Measurements from ENCODE around the gene OSBPL5. TPM values are rescaled to one million over a fixed set of nuclear protein-coding genes. Genes with fewer than 3 reads are reported as not detected.
A peak's percentile ranks its signal among the peaks of the same experiment; 100 is the strongest.

OSBPL5 gene
- total RNA-seq, 4 donors from 2014 or later: 39.9 to 94.0 (median 66.4) TPM

DNA sequence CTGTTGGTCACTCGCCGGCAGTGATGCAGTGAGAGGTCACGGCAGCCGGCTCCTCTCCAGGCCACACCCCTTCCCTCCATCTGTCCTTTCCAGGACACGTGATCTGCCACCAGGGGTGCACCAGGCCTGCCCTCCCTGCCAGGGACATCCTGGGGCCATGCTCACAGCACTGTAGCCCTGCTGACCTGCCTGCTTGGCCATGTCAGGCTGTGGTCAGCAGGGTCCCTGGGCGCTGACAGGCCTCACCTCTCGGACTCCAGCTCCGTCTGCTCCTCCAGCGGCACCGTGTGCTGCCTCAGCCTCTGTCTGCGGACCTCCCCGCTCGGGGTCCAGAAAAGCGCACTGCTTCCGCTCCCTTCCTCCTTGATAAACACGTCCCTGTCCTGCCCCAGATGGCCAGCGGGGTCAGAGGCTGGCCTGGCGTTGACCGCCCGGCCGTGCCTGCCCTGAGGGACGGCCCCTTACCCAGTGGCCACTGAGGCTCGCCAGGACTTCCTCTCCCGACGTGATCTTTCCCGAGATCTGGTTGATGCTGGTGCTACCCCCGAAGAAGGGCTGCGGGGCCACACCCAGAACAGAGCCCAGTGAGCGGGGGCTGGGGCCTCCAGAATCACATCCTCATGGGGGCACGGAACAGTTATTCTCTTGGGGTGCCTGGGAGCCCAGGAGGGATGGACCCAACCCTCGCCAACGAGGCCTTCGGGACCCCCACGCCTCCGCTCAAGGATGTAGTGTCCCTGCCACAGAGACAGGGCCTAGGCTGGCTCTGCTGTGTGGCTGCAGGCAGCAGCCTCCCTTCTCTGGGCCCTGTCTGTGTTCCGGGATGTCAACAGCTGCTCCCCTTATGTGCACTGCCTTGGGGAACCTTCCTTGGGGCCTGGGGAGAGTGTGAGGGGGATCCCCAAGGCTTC, 71.6 kb downstream of the OSBPL5 start:
- ATAC-seq: no peak
- Histone ChIP-seq H3K4me3 (no peak overlapping the region), H3K36me3 (peaks cover 0 to 89% of the 10 kb centered on the region in 2 donors), H3K27me3 (no peaks in the 10 kb centered on the region), H3K4me1 (peaks cover 0 to 41% (median 0%) of the 10 kb centered on the region in 3 donors), H3K9me3 (no peaks in the 10 kb centered on the region), H3K27ac (no peak overlapping the region)
- WGBS, 2 donors (ENCODE audit: low coverage in 1 of 2): 19% methylated on average over 3 of the region's 36 CpGs; no CpG with 5 or more reads in 1 of the 2 donors
- TF ChIP-seq, protein P1, sequence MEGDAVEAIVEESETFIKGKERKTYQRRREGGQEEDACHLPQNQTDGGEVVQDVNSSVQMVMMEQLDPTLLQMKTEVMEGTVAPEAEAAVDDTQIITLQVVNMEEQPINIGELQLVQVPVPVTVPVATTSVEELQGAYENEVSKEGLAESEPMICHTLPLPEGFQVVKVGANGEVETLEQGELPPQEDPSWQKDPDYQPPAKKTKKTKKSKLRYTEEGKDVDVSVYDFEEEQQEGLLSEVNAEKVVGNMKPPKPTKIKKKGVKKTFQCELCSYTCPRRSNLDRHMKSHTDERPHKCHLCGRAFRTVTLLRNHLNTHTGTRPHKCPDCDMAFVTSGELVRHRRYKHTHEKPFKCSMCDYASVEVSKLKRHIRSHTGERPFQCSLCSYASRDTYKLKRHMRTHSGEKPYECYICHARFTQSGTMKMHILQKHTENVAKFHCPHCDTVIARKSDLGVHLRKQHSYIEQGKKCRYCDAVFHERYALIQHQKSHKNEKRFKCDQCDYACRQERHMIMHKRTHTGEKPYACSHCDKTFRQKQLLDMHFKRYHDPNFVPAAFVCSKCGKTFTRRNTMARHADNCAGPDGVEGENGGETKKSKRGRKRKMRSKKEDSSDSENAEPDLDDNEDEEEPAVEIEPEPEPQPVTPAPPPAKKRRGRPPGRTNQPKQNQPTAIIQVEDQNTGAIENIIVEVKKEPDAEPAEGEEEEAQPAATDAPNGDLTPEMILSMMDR (IDR thresholded peaks at IDR 0.05): no peak
- TF ChIP-seq POLR2A (IDR thresholded peaks at IDR 0.05) (no peak), EP300 (IDR thresholded peaks at IDR 0.05) (no peak), POLR2AphosphoS5 (IDR thresholded peaks at IDR 0.05) (no peak)

DNA sequence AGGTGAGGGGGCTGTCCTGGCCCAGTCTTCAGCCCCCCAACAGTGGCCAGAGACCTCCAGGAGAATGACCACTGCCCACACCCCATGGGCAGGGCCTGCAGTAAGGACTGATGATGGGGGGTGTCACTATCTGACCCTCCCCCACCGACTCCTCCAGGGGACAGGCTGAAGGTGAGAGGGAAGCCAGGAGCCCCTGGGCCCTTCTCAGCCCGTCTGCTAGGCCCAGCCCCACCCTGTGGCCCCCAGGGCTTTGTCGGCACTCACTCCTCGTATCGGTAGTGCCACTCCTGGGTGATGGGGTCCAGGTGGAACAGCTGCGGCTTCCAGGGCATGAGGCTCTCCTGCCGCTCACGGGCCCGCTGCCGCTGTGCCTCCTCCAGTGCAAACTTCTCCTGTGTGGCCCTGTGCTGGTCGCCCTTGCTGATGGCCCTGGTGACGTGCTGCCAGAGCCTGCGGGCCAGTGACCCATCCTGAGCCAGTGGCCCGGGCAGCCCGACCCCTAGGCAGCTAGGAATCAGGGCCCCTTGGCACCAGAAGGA, 72.4 kb downstream of the OSBPL5 start:
- Histone ChIP-seq H3K27me3 (no peaks in the 10 kb centered on the region), H3K27ac (no peak overlapping the region), H3K4me3 (no peak overlapping the region), H3K9me3 (no peaks in the 10 kb centered on the region), H3K36me3 (peaks cover 0 to 90% of the 10 kb centered on the region in 2 donors), H3K4me1 (peaks cover 0 to 41% (median 0%) of the 10 kb centered on the region in 3 donors)
- no CpG with 5 or more reads among the region's 15 CpGs for WGBS, 2 donors (ENCODE audit: low coverage in 1 of 2)
- TF ChIP-seq POLR2A (IDR thresholded peaks at IDR 0.05) (no peak), POLR2AphosphoS5 (IDR thresholded peaks at IDR 0.05) (no peak), EP300 (IDR thresholded peaks at IDR 0.05) (no peak)
- TF ChIP-seq, protein P1 (IDR thresholded peaks at IDR 0.05): no peak
- no peak for ATAC-seq

DNA sequence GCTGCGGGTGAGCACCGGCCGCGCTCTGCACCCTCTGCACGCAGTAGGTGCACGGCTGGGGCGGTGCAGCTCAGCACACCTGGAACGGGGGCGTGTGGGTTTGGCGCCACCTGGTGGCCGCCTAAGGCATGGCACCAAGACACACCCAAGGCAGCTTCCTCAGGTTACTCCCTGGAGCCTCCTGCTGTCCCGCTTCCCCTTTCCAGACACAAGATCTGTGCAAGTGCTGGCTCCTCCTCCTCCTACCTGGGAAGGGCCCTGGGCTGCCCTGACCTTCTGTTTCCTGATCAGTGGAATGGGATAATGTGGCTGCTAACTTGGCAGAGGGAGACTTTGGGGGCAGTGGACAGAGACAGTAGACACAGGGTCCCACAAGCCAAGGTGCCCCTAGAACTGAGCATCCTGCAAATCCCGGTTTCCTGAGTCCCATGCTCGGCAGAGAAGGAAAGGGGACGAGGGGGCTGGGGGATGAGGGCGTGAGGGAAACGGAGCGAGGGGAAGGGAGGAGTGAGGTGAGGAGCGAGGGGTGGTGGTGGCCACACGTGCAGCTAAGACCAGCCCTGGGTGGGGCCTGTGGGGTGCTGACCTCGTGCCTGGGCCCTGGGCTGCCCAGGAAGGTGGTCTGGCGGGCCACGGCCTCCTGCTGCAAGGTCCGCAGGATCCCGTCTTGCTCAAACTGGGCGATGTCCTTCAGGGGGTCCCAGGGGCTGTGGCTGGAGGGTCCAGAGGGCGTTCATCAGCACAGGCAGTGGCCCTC, 73.1 kb downstream of the OSBPL5 start:
- peaks cover 0 to 90% of the 10 kb centered on the region in 2 donors for H3K36me3 ChIP-seq

DNA sequence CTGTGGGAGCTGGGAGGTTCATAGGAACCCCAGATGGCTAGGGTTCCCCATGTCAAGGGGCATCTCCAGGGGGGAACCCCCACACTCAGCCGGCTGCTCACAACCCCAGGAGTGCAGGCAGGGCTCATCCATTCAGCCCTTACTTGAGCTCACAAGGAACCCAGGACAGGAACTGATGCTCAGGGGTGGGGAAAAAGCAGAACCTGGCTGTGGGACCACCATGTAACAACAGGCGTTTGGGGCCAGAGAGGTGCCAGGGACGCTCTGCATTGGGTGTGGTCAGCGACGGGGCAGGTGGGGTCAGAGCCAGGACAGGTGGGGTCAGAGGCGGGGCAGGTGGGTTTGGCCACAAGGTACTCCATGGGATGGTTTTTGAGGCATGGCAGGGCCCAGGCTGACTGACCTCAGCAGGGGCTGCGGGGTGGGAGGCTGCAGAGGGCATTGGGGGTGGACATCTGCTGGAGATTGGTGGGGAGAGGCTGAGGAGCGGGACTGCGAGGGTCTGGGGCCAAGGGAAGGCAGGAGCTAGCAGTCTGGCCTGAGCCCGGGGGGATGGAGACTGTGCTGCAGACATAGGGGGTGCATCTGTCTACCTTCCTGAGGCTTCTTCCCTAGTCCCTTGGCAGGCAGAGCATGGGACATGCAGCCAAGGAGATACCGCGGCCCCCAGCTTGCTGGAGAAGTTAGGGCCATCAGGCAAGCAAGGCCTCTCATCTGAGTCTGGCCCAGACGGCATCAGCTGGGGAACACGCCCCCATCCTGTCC, 73.8 kb downstream of the OSBPL5 start:
- TF ChIP-seq POLR2AphosphoS5 (IDR thresholded peaks at IDR 0.05) (no peak), POLR2A (IDR thresholded peaks at IDR 0.05) (no peak)
- Histone ChIP-seq H3K36me3 (peaks cover 0 to 88% of the 10 kb centered on the region in 2 donors), H3K9me3 (no peaks in the 10 kb centered on the region), H3K4me1 (peaks cover 0 to 41% (median 0%) of the 10 kb centered on the region in 3 donors), H3K27ac (no peak overlapping the region), H3K27me3 (no peaks in the 10 kb centered on the region), H3K4me3 (no peak overlapping the region)
- ATAC-seq: no peak
- 79 to 86% methylated on average over 2 to 9 of the region's 14 CpGs for WGBS, 2 donors (ENCODE audit: low coverage in 1 of 2)

More for the DNA sequence above, 73.1 kb downstream of the OSBPL5 start:
- TF ChIP-seq, protein P1 (IDR thresholded peaks at IDR 0.05): peak in 3 of 4 experiments; percentile 95 to 100 (median 97)
- TF ChIP-seq EP300 (IDR thresholded peaks at IDR 0.05): no peak
- Histone ChIP-seq H3K4me1 (peaks cover 0 to 41% (median 0%) of the 10 kb centered on the region in 3 donors), H3K27ac (no peak overlapping the region), H3K27me3 (no peaks in the 10 kb centered on the region), H3K9me3 (no peaks in the 10 kb centered on the region), H3K4me3 (no peak overlapping the region)
- peak; percentile 60 for ATAC-seq
- WGBS, 2 donors (ENCODE audit: low coverage in 1 of 2): 3 to 66% methylated on average over 10 to 11 of the region's 27 CpGs
